GM19193 (cell line): Measurements from ENCODE around the gene REG1B.

Experiments
- POLR2A ChIP-seq: IDR thresholded peaks from 4 replicates; pipeline ENCODE4 v1.6.1; 2011; ENCODE audit not compliant: insufficient read depth, insufficient read length; ENCODE audit errors: extremely low read depth

Gene REG1B, protein sequence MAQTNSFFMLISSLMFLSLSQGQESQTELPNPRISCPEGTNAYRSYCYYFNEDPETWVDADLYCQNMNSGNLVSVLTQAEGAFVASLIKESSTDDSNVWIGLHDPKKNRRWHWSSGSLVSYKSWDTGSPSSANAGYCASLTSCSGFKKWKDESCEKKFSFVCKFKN

DNA sequence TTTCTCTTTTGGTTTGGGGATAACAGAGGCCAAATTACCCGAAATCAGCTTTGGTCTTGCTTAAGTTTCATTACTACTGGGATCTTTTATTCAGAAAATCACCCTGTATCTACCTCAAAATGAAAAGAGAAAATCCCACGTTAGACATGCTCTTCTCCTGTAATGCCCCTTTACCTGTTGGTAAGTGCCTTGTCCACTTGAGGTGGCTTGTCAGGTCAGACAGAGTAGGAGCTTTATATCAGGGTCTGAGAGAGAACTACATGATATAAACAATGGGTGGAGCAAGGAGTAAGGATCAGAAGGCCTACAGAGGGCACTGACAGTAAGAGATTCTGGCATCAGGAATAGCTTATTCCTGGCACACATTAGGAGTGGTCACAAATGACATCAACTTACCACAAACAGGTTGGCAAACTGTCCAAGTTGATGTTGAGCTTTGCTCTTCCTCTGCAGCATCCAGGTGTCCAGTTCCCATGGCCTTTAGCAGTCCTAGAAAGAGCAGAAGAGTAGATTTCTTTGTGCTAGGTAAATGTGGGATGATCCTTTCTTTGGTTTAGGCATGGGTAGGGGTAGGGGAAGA lies at the start of gene REG1B:
REG1B (minus strand) TSS at position 209 of the 580 bp plus-strand sequence. CDS start 381 bp downstream, outside the sequence.
- no peak for TF ChIP-seq POLR2A

DNA sequence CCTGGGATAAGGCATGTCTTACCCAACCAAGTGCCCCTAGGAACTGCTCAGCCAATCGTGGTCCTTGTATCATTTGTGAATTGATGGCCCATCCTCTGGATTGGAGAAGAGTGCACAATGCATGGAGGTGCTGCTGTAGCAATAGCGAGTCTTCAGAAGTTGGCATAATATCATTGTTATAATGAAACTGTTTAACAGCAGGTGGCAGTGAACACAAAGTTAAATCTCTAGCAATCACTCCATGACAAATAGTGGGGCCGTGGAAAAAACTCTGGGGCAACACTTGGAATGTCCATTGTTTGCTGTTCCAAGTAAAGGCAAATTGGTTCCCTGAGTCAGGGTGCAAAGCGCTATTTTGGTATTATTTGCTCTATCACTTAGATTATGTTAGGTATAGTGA lies 43.9 kb upstream of the REG1B start:
- no peak for TF ChIP-seq POLR2A

DNA sequence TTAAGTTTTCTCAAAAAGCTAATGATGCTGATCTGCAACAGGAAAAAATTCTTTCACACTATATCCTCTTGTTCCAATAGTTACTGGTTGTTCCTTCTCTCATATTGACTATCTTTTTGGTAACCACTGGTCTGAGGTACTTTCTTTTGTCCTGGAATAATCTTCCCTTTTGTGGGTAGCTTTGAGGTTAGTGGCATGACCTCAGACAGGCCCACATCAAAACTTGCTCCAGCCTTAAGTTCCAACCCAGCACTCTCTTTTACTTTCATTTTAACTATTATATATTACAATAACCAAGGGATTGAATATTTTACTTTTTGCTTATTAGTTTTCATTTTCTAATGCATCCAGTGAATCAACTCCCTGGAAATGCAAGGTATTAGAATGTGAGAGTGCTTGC lies 42.0 kb upstream of the REG1B start:
- no peak for TF ChIP-seq POLR2A

DNA sequence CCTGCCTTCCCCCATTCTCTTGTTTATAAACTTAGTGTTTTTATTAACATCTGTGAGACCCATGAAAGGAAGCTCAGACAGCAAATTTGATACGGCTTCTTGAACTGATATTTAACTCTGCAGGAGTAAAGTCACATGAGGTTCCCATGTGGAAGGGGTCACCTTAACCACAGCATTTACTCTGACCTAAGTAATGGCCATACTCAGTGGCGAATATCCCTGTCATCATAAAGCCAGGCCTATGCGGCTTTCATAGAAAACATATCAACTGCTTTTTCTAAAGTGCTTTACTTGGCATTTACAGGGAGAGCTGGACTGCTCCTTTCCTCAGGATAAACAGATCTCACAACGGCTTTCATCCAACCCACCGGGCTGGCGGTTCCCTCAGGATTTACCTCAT lies 41.5 kb upstream of the REG1B start:
- no peak for TF ChIP-seq POLR2A

DNA sequence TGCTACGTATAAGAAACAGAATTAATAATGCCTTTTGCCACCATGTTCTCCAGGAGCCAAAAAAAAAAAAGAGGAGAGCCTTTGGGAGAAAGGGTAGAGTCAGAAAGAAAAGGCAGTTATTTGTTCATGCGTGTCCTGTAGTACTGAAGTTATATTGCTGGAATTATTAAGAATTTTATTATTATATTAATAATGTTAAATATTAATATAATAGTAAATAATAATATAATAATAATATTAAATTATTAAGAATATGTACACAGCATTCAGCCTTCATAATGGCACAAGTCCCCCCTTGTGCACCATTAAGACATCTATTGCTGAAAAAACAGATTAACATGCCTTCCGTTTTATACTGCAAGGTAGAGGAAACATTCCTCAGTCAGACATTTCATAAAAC lies 40.6 kb upstream of the REG1B start:
- no peak for TF ChIP-seq POLR2A

DNA sequence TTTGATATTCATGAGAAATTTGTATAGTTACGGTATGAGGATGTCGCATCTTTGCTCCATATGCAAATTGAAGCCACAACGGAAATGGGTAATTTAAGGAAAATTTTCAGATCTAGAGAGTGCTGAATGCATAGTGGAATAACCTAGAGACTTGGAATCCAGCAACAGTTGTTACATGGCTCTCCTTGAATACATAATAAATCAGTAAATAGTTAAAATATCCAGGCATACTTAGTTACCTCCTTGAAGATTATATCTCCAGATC lies 37.9 kb upstream of the REG1B start:
- TF ChIP-seq POLR2A: no peak

DNA sequence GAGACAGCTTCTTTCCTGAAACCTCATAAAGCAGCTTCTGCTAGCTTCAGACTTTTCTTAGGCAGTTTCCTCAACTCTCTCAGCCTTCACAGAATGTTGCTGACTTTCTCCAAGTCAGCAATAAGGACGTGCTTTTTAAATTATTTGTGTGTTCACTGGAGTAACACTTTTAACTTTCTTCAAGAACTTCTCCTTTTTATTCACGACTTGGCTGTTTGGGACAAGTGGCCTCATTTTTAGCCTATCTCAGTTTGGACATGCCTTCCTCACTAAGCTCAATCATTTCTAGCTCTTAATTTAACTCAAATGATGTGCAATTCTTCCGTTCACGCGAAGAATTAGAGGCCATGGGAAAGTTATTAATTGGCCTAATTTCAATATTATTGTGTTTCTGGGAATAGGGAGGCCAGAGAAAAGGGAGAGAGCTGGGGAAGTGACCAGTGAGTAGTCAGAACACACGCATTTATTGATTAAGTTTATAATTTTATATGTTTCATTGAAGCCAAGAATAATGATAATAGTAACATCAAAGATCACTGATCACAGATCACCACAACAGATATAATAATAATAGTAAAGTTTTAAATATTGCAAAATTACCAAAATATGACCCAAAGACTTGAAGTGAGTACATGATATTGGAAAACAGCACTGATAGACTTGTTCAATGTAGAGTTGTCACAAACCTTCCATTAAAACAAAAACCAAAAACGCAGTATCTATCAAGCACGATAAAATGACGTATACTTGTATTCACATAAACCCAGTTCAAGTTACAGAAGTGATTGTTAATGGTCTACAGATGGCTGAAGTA lies 37.3 kb upstream of the REG1B start:
- TF ChIP-seq POLR2A: no peak

DNA sequence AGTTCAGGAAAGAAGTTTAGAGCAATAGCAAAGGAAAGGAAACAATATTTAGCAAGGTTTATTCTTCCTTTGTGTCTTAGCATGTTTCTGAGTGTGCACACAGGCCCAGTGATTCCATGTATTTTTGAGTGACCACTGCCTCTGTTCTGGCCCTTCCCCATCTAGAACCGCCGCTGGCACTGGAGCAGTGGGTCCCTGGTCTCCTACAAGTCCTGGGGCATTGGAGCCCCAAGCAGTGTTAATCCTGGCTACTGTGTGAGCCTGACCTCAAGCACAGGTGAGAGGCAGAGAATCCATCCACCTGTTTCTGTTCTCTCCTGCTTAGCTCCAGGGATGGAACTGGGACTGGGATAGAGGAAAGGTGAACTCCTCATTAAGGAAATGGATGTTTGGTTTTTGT lies 34.9 kb upstream of the REG1B start:
- no peak for TF ChIP-seq POLR2A

DNA sequence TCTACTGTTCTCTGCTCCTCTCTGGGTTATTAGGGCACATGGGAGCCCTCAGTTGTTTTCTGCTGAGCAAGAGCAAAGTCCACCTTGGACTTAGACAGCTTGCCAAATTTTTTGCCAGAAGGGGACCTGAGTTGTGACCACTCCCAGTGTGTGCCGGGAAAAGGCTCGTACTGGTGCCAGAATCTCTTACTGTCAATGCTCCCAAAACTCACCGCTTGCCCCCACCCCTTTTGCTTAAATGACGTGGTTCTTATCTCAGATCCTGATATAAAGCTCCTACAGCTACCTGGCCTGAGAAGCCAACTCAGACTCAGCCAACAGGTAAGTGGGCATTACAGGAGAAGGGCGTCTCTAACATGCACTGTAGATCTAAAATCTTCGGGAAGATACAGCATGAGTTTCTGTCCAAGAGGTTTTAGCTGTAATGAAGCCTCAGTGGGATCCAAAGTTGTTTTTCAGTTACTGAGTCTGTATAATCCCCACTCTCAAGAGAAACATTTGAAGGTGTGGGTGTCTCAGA lies 32.5 kb upstream of the REG1B start, which contains the start of gene REG1A:
REG1A (plus strand) TSS at position 295 of the 520 bp plus-strand sequence. CDS start 374 bp downstream, outside the sequence.
- TF ChIP-seq POLR2A: no peak

DNA sequence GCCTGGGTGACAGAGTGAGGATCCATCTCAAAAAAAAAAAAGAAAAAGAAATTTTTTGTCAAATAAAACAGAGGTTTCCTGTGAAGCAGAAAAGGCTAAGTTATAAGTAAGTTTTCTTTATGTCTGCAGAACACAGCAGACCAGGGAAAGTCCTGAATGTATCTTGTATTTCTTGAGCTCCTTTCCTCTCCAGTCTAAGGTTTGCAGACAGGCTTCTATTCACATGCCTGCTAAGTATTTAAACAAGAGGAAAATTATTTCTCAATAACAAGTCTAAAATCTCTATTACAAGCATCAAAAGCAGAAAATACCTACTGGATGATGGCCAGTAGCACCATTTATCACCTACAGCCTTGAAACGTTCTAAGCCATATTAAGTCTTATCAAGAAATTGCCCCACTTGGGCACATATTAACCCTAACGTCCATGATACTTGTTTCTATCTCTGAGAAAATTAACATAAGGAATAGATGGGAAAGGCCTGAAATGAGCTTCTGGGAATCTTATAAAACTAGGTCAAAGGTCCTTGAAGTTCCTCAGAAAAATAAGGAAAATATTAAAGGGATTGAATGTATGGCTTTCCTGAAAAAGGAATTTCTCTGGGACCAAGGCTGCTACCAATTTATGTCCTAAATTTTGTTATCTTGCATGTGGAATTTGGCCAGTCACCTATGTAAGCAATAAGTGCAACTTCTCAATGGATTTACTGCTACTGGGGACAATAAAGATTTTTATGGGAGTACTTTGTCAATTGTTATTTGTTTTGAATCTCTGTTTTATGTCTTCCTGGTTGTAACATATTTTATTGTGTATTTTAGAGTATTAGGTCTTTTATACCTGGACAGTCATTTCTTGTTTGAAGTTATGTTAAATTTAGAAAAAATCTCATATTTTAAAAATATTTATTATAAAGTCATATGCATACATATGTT lies 29.5 kb upstream of the REG1B start:
- TF ChIP-seq POLR2A: no peak

DNA sequence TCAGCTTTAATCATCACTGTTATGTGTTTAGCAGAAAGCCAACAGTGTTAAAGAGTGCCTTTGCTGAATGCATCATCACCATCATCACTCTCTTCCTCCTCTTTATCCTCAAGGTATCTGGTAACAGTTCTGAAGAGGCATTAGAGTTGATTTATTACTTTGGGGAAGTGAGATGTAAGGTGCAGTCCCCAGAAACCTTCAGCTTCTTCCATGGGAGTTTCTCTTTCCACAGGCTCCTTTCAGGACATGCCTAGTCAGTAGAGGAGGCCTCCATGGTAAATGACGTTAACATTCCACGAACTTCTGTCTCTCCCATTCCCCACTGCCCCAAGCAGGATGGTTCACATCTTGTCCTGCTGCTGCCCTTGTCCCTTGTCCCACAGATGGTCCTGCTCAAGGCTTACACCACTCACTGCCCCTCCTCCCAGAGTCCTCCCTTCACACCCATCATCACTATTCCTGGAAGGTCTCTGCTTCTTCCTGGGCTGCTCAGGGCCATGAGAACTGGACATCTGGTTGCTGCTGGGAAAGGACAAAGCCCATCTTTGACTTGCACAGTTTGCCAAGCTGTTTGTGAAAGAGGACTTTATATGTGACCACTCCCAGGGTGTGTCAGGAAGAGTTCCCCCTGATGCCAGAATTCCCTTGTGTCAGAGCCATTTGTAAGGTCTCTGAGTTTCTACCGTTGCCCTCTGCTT lies 27.2 kb upstream of the REG1B start:
- no peak for TF ChIP-seq POLR2A

DNA sequence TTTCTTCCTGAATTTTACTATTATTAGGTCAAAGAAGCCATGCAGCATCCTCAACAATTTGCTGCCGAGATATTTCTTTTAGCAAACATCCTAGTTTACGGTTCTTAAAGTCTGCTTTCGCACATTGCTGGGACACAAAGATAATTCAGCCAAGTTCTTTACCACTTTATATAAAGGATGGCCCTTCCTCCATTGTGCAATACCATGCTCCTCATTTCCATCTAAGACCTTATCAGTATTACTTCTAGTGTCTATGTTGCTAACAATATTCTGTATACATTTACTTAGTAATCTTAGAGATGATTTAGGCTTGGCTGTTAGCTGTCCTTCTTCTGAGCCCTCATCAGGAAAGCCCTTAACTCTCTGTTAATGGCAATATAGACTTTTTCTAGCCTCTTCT lies 24.5 kb upstream of the REG1B start:
- TF ChIP-seq POLR2A: no peak

DNA sequence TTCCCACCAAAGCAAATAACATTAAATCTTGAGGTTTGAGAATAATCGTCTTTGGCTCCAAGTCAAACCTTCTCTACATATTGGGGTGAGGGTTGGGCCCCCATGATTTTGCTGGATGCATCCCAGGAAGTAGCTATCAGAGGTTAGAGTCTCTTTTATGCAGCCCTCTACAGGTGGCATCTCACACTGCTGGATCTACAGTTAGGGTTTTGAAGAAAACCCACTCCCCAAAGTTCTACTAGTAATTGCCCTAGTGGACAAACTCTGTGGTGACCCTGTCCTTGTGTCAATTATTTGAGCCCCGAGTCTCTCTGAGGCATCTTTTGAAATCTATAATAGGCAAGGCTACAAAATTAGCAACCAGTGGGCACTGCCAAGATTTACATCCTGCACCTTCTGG lies 17.5 kb upstream of the REG1B start:
- no peak for TF ChIP-seq POLR2A

DNA sequence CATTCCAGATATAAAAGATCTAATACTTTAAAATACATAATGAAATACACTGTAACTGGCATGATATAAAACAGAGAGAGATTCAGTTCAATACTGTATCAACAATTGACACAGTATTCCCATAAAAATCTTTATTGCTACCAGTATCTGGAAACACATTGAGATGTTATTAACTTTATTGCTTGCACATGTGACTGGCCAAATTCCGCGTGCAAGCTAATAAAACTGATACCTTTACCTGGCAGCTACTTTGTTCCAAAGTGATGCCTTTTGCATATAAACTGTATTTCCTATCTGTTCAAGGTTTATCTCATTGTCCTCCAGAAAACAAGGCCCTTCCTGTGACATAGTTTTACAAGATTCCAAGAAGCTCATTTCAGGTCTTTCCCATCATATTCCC lies 15.4 kb upstream of the REG1B start:
- no peak for TF ChIP-seq POLR2A
